Stimulated activated CD8-positive, alpha-beta memory T cell treated with anti-CD3 and anti-CD28 coated beads, Interleukin-4, amount 100 ng/mL, for 48 hours (primary cell): ENCODE measurements around the gene IFITM2.

Experiments
- DNase-seq: peaks from one replicate; pipeline ENCODE4 v3.0.0-alpha.2; 2020

IFITM2 gene

GRCh38 chr11:307766-308708, at the start of gene IFITM2:
Gene IFITM2, plus strand, starts transcription at chr11:307816. Its CDS starts 377 bp downstream, at chr11:308193.
- DNase-seq, result peak; percentile 70

- DNase-seq, result no peak
These were observed 48.2 kb upstream of the IFITM2 start for GRCh38 chr11:259413-259812.

- DNase-seq, result no peak
These were observed 46.0 kb upstream of the IFITM2 start for GRCh38 chr11:261624-262023.

- no peak for DNase-seq
These were observed 40.8 kb upstream of the IFITM2 start for GRCh38 chr11:266676-267439.

- DNase-seq, result peak; percentile 76
These were observed 40.1 kb upstream of the IFITM2 start for GRCh38 chr11:267491-267994.

GRCh38 chr11:268716-269145, 38.9 kb upstream of the IFITM2 start:
- peak; percentile 65 for DNase-seq

GRCh38 chr11:269146-269890, 38.3 kb upstream of the IFITM2 start:
- peak; percentile 63 for DNase-seq

GRCh38 chr11:270451-271318, 36.9 kb upstream of the IFITM2 start:
- peak; percentile 23 for DNase-seq

- DNase-seq, result no peak
These were observed 36.3 kb upstream of the IFITM2 start for GRCh38 chr11:271319-271715.

GRCh38 chr11:272195-272930, 35.3 kb upstream of the IFITM2 start:
- DNase-seq, result peak; percentile 21

- DNase-seq, result peak; percentile 17
These were observed 34.8 kb upstream of the IFITM2 start for GRCh38 chr11:272931-273198.

- no peak for DNase-seq
These were observed 31.4 kb upstream of the IFITM2 start for GRCh38 chr11:276219-276618.

- DNase-seq, result peak; percentile 39
These were observed 29.3 kb upstream of the IFITM2 start, which contains the start of gene NLRP6 for GRCh38 chr11:278001-278951. Gene NLRP6, plus strand, starts transcription at chr11:278407. Its CDS starts 163 bp downstream, at chr11:278570.

GRCh38 chr11:279040-279965, 28.3 kb upstream of the IFITM2 start:
- peak; percentile 32 for DNase-seq

- peak; percentile 61 for DNase-seq
These were observed 27.5 kb upstream of the IFITM2 start for GRCh38 chr11:279966-280705.

- peak; percentile 56 for DNase-seq
These were observed 26.7 kb upstream of the IFITM2 start for GRCh38 chr11:280706-281485.

- DNase-seq, result peak; percentile 62
These were observed 26.0 kb upstream of the IFITM2 start for GRCh38 chr11:281486-282161.
